ENCODE measurements around the gene GPC5.

The GPC5 gene

DNA sequence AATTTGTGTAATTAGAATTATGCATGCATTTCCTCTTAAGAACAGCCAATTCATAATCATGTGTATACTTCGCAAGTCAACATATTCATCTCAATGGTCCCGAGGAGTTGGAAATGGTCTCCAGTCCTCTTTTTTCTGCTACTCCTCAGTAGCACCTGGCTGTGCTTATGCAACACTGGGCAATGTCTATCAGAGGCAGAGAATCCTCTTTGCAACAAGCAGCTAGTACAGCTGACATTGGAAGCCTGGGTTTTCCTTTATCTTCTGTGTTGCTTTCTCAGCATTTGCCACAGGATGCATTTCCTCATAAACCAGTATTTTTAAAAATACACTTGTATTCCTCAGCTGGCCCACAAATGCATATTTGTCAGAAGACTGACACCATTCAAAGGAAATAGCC is 1422.9 kb downstream of the GPC5 start:
- TF ChIP-seq SUZ12 (IDR thresholded peaks at IDR 0.05; ENCODE audit: extremely low read depth, insufficient read depth, insufficient read length) (no peak), YY1 (IDR thresholded peaks at IDR 0.05; ENCODE audit: insufficient read depth, insufficient read length) (no peak), ZNF274 (IDR thresholded peaks at IDR 0.05; ENCODE audit: low read depth, low read length) (no peak)
- DNase-seq (ENCODE audit: low read depth, low spot score), result no peak
- no peaks in the 10 kb centered on the region for H3K9me3 ChIP-seq (ENCODE audit: insufficient read depth, low read length)
- H3K4me1 ChIP-seq (ENCODE audit: insufficient read depth, insufficient read length), result no peaks in the 10 kb centered on the region
- H3K36me3 ChIP-seq (ENCODE audit: insufficient read depth, insufficient read length, low read length), result no peaks in the 10 kb centered on the region
- H3K27me3 ChIP-seq (ENCODE audit: insufficient read depth, insufficient read length), result no peaks in the 10 kb centered on the region
- no peak overlapping the region for H3K4me3 ChIP-seq (ENCODE audit: insufficient read length, low read depth)
- H3K9ac ChIP-seq (ENCODE audit: insufficient read length, low read depth), result no peak overlapping the region

DNA sequence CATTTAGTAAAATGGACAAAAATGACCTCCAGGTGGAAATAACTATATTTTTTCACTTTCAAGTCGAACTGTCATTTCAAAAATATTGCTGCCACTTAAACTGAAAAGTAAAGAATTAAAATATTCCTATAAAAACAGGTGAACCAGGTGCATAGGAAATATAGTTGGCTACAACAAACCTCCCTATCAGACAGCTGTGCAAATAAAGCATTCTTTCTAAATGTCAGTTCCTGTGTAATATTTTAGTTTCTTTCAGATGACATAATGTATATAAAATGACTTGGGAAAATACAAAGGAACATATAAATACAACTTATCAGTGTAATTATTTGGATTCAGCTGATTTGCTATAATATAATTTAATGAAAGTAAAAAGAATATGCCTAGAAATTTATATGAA is 1424.6 kb downstream of the GPC5 start:
- Histone ChIP-seq H3K4me3 (ENCODE audit: insufficient read length, low read depth) (no peak overlapping the region), H3K36me3 (ENCODE audit: insufficient read depth, insufficient read length, low read length) (no peaks in the 10 kb centered on the region), H3K27me3 (ENCODE audit: insufficient read depth, insufficient read length) (no peaks in the 10 kb centered on the region), H3K9ac (ENCODE audit: insufficient read length, low read depth) (no peak overlapping the region), H3K4me1 (ENCODE audit: insufficient read depth, insufficient read length) (no peaks in the 10 kb centered on the region), H3K9me3 (ENCODE audit: insufficient read depth, low read length) (no peaks in the 10 kb centered on the region)
- DNase-seq (ENCODE audit: low read depth, low spot score), result no peak
- TF ChIP-seq ZNF274 (IDR thresholded peaks at IDR 0.05; ENCODE audit: low read depth, low read length), result no peak
- TF ChIP-seq SUZ12 (IDR thresholded peaks at IDR 0.05; ENCODE audit: extremely low read depth, insufficient read depth, insufficient read length), result no peak
- TF ChIP-seq YY1 (IDR thresholded peaks at IDR 0.05; ENCODE audit: insufficient read depth, insufficient read length), result no peak

DNA sequence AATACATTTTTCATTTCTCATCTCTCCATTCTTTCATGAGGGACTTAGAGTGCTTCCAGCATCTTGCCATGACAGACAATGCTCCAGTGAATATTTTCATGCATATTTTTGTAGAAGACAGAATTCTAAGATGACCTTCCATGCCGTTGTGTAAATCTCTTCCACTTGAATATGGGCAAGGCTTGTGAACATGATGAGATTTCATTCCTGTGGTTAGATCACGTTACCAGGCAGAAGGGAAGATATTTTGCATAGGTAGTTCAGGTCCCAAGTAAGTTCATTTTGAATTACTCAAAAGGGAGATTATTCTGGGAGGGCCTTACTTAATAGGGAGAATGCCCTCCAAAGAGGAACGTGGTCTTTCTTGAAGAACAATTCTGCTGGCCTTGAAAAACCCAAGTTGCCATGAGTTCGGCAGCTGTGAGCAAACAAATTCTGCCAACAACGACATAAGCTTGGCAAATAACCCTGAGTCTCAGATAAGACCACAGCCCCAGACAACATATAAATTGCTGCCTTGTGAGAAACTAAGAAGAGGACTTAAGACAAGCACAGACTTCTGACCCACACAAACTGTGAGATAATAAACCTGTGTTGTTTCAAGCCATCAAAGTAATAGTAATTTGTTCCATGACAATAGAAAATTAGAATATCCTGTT is 1427.6 kb downstream of the GPC5 start:
- Histone ChIP-seq H3K36me3 (ENCODE audit: insufficient read depth, insufficient read length, low read length) (no peaks in the 10 kb centered on the region), H3K27me3 (ENCODE audit: insufficient read depth, insufficient read length) (no peaks in the 10 kb centered on the region), H3K4me3 (ENCODE audit: insufficient read length, low read depth) (no peak overlapping the region), H3K4me1 (ENCODE audit: insufficient read depth, insufficient read length) (no peaks in the 10 kb centered on the region), H3K9me3 (ENCODE audit: insufficient read depth, low read length) (no peaks in the 10 kb centered on the region), H3K9ac (ENCODE audit: insufficient read length, low read depth) (no peak overlapping the region)
- TF ChIP-seq YY1 (IDR thresholded peaks at IDR 0.05; ENCODE audit: insufficient read depth, insufficient read length) (no peak), ZNF274 (IDR thresholded peaks at IDR 0.05; ENCODE audit: low read depth, low read length) (no peak), SUZ12 (IDR thresholded peaks at IDR 0.05; ENCODE audit: extremely low read depth, insufficient read depth, insufficient read length) (no peak)
- DNase-seq (ENCODE audit: low read depth, low spot score), result no peak

DNA sequence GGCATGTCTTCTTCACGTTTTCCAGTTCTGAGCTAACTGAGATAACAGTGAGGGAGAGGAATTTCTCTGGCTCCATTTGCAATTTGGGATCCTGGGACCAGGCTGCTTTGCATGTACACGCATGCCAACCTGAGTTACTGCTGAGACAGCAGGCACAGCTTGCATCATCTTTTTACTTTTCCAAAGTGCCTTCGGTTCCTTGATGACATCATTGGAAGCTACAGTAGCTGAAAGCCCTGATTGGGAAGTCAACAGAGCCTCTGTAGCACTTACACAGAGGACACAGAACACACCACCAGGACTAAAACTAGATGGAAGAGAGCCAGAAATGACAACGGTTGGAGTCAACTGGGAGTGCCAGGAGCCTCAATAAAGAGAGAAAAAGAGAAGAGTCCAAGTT is 1429.1 kb downstream of the GPC5 start:
- TF ChIP-seq YY1 (IDR thresholded peaks at IDR 0.05; ENCODE audit: insufficient read depth, insufficient read length), result no peak
- no peak for TF ChIP-seq SUZ12 (IDR thresholded peaks at IDR 0.05; ENCODE audit: extremely low read depth, insufficient read depth, insufficient read length)
- no peak for DNase-seq (ENCODE audit: low read depth, low spot score)

DNA sequence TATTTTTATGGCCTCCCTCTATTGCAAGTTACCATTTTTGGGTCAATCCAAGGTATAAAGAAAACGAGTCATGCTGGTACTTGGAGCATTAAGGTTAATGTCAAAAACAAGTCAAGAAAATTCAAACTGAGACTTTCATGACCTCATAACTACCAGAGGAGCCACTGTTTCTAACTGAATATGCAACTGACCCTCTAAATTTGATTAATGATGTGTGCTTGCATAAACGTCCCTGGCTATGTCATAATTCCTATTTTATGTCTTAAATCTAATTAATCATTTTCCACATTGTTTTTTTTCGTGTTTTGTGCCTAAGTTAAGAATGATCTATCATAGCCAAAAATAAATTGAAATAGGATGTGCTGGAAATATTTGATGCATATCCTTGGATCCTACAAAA is 1431.5 kb downstream of the GPC5 start:
- no peak for DNase-seq (ENCODE audit: low read depth, low spot score)

More for the DNA sequence above, 1429.1 kb downstream of the GPC5 start:
- Histone ChIP-seq H3K27me3 (ENCODE audit: insufficient read depth, insufficient read length) (no peaks in the 10 kb centered on the region), H3K4me3 (ENCODE audit: insufficient read length, low read depth) (no peak overlapping the region), H3K36me3 (ENCODE audit: insufficient read depth, insufficient read length, low read length) (no peaks in the 10 kb centered on the region), H3K9me3 (ENCODE audit: insufficient read depth, low read length) (no peaks in the 10 kb centered on the region), H3K9ac (ENCODE audit: insufficient read length, low read depth) (no peak overlapping the region), H3K4me1 (ENCODE audit: insufficient read depth, insufficient read length) (no peaks in the 10 kb centered on the region)

DNA sequence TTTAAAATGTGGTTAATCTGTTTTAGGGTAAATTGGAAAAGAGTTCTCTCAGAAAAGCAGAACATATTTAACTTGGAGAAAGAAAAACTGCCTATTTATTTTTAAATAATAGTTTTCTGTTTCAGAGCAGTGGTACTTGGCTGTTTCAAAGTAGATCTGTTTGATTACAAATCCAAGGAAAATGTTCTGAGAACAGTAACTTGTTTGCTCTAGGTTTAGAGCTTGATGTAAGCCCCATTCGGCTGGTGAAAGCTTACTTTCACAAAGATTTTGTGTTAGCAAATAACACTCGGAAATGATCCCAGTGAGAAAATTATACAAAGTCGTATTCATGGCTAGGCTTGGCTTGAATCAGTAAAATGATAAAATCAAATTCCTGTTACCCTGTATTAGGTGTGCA is 1432.4 kb downstream of the GPC5 start:
- no peaks in the 10 kb centered on the region for H3K27me3 ChIP-seq (ENCODE audit: insufficient read depth, insufficient read length)
- H3K4me3 ChIP-seq (ENCODE audit: insufficient read length, low read depth), result no peak overlapping the region
- H3K9ac ChIP-seq (ENCODE audit: insufficient read length, low read depth), result no peak overlapping the region
- no peaks in the 10 kb centered on the region for H3K4me1 ChIP-seq (ENCODE audit: insufficient read depth, insufficient read length)
- no peak for TF ChIP-seq SUZ12 (IDR thresholded peaks at IDR 0.05; ENCODE audit: extremely low read depth, insufficient read depth, insufficient read length)
- TF ChIP-seq YY1 (IDR thresholded peaks at IDR 0.05; ENCODE audit: insufficient read depth, insufficient read length), result no peak
- DNase-seq (ENCODE audit: low read depth, low spot score), result no peak
- H3K9me3 ChIP-seq (ENCODE audit: insufficient read depth, low read length), result no peaks in the 10 kb centered on the region
- H3K36me3 ChIP-seq (ENCODE audit: insufficient read depth, insufficient read length, low read length), result no peaks in the 10 kb centered on the region

More for the DNA sequence above, 1431.5 kb downstream of the GPC5 start:
- TF ChIP-seq ZNF274 (IDR thresholded peaks at IDR 0.05; ENCODE audit: low read depth, low read length) (no peak), YY1 (IDR thresholded peaks at IDR 0.05; ENCODE audit: insufficient read depth, insufficient read length) (no peak)
- no peaks in the 10 kb centered on the region for H3K36me3 ChIP-seq (ENCODE audit: insufficient read depth, insufficient read length, low read length)
- no peak overlapping the region for H3K4me3 ChIP-seq (ENCODE audit: insufficient read length, low read depth)
- H3K4me1 ChIP-seq (ENCODE audit: insufficient read depth, insufficient read length), result no peaks in the 10 kb centered on the region
- no peaks in the 10 kb centered on the region for H3K27me3 ChIP-seq (ENCODE audit: insufficient read depth, insufficient read length)
- no peak overlapping the region for H3K9ac ChIP-seq (ENCODE audit: insufficient read length, low read depth)
- H3K9me3 ChIP-seq (ENCODE audit: insufficient read depth, low read length), result no peaks in the 10 kb centered on the region

DNA sequence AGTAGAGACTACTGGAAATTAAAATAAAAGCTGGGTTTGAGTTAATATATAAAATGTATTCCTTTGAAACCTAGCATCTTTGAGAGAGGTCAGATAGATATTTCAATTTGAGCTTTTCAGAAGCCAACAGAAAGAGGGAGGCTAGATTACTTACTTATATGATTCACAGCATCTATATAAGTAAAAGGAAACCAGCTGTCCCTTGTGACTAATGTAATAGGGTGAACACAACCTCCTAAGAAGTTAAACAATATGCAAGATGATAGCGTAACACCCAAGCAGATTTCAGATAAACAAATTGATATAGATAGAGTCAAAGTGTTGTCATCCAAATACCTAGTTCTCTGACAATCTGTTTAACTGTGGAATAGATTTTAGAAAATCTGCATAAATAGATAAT is 1434.7 kb downstream of the GPC5 start:
- Histone ChIP-seq H3K4me1 (ENCODE audit: insufficient read depth, insufficient read length) (no peaks in the 10 kb centered on the region), H3K27me3 (ENCODE audit: insufficient read depth, insufficient read length) (no peaks in the 10 kb centered on the region), H3K4me3 (ENCODE audit: insufficient read length, low read depth) (no peak overlapping the region), H3K9ac (ENCODE audit: insufficient read length, low read depth) (no peak overlapping the region), H3K36me3 (ENCODE audit: insufficient read depth, insufficient read length, low read length) (no peaks in the 10 kb centered on the region), H3K9me3 (ENCODE audit: insufficient read depth, low read length) (no peaks in the 10 kb centered on the region)
- TF ChIP-seq SUZ12 (IDR thresholded peaks at IDR 0.05; ENCODE audit: extremely low read depth, insufficient read depth, insufficient read length) (no peak), ZNF274 (IDR thresholded peaks at IDR 0.05; ENCODE audit: low read depth, low read length) (no peak), YY1 (IDR thresholded peaks at IDR 0.05; ENCODE audit: insufficient read depth, insufficient read length) (no peak)
- no peak for DNase-seq (ENCODE audit: low read depth, low spot score)
